HG03378 (cell line): Measurements from ENCODE around the gene AK4.

Experiments used
- ATAC-seq: cut with Tn5 transposase; IDR thresholded peaks from one replicate; pipeline ENCODE4 v1.9.1; 2021; ENCODE audit warnings: mild to moderate bottlenecking, moderate library complexity; ENCODE audit not compliant: unreplicated experiment

The AK4 gene

DNA sequence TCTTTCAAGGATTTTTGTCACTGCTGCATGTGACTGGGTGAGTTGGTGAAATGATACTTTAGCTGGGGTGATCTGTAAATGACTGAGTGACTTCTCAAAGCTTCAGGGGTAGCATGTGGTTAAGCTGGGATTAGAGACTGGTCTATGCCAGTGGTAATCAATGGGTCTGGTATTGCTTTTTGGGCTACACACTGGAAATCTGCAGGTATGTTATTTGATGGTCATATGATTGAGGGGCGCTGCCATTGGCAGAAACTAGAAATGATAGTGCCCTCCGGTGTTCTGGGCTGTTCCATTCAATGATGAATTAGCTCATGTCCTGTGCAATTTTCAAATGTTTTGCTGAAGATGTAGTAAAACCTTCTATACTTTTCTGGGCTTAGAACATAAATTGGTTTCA is 121.6 kb downstream of the AK4 start:
- no peak for ATAC-seq

GRCh38 chr1:65276197-65276939 is 128.4 kb downstream of the AK4 start:
- no peak for ATAC-seq

- no peak for ATAC-seq
Observed at GRCh38 chr1:65277605-65278347, 129.8 kb downstream of the AK4 start.

DNA sequence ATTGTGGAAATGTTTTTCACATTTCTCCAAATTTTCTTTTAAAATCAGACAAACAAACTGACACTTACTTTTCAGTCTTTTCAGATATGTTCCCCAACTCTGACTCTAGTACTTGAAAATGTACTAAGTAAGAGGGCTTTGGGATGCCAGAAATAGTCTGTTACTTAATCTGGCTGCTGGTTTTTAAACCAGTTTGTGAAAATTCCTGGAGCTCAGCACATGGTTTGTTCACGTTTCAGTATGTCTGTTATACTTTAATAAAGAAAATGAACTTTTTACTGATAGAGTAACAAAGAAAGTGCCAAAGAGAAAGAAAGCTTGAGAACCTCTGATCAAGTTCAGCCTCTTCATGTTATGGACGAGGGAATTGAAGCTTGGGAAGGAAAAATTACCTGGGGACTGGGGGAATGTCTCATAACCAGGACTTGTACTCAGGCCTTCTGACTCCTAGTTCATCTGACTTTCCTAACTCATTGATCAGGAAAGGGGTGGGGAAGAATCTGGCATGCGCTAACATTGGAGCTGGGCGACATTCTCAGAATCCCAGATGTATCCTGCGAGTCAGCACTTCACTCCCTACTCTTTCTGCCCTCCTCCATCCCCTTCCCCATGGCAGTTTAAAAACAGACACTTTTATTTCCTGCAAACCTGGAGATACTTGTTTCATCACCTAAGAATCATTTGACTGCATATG is 130.5 kb downstream of the AK4 start:
- ATAC-seq: no peak

DNA sequence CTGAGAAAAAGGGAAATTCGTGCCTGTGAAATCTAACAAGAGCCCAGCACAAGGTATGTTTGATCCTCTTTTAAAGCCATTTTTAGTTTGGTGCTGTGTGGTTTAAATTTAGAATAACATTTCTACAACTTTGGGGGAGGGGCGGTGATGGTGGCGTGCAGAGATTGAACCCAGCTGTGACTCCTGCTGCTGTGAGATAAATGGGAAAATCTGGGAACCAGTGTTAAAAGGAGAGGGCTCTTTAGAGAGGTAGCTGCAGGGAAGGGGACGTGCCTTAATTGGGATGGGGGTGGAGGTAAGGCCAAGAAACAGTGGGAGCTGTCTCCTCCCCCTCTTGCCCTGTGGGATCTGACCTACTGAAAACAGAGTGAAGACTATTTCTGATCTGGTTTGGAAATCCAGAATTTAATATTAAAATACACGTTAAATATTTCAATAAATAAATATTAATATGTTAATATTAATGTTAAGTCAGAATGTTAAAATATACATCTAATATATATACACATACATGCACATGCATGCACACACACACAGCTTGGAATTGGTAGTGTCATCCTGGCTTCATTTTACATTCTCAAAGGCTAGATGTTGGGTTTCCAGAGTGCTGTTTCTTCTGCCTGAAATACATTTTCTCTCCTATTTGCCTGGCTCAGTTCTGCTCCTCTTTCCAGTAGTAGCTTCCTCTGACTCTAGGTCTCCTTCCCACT is 131.2 kb downstream of the AK4 start:
- no peak for ATAC-seq
